H1 (cell line): ENCODE data around the gene KPNA6. TPM values are rescaled to one million over a fixed set of nuclear protein-coding genes. Genes with fewer than 3 reads are reported as not detected.

Experiments used
- CTCF ChIA-PET: fragments of 300-600 bp; sonication (Branson Sonifier 250); formaldehyde crosslinking; loops from one replicate; lab custom pipeline; 2021; ENCODE audit not compliant: partially characterized antibody; lab: Charles Lee
- POLR2A ChIA-PET: fragments of 300-600 bp; sonication (Branson Sonifier 250); formaldehyde crosslinking; loops from one replicate; lab custom pipeline; 2021; ENCODE audit warnings: inconsistent platforms; ENCODE audit not compliant: partially characterized antibody; lab: Charles Lee
- DNase-seq, 2 experiments: peaks; one replicate each; pipeline versions ENCODE4 v3.0.0 to v3.0.0-alpha.2; 2010 to 2022; ENCODE audit warnings: low spot score in 2 of 2, low read depth in 1 of 2, mixed read lengths in 1 of 2
- FAIRE-seq: peaks from 2 replicates; lab custom pipeline; 2011; peaks lifted over from hg19 to GRCh38; lab: Jason Lieb, UNC
- H2AFZ ChIP-seq: 2 replicates; pipeline ENCODE4 v1.8.1; 2012; ENCODE audit warnings: low read length, inconsistent platforms
- H2AK5ac ChIP-seq: 2 replicates; pipeline ENCODE4 v1.6.1; 2013; ENCODE audit warnings: low read depth, low read length
- H2BK120ac ChIP-seq: replicated peaks from 2 replicates; pipeline ENCODE3; 2013; ENCODE audit warnings: low read depth, low read length, inconsistent platforms
- H2BK12ac ChIP-seq: 2 replicates; pipeline ENCODE4 v1.6.1; 2013; ENCODE audit warnings: low read depth, low read length
- H2BK15ac ChIP-seq: 2 replicates; pipeline ENCODE4 v1.6.1; 2013; ENCODE audit warnings: low read length
- H2BK20ac ChIP-seq: 2 replicates; pipeline ENCODE4 v1.6.1; 2013; ENCODE audit warnings: low read length
- H2BK5ac ChIP-seq: 2 replicates; pipeline ENCODE4 v1.6.1; 2013; ENCODE audit warnings: low read depth, low read length
- H3K14ac ChIP-seq: 2 replicates; pipeline ENCODE4 v1.6.1; 2013; ENCODE audit warnings: inconsistent platforms; ENCODE audit not compliant: insufficient read length
- H3K18ac ChIP-seq: 2 replicates; pipeline ENCODE4 v1.6.1; 2013; ENCODE audit warnings: low read length; ENCODE audit errors: extremely low read depth
- H3K23ac ChIP-seq: 2 replicates; pipeline ENCODE4 v1.6.1; 2013; ENCODE audit warnings: inconsistent platforms; ENCODE audit not compliant: insufficient read length
- H3K23me2 ChIP-seq: 2 replicates; pipeline ENCODE4 v1.6.1; 2013; ENCODE audit warnings: low read depth, low read length
- H3K27ac ChIP-seq: 2 replicates; pipeline ENCODE4 v1.6.1; 2011; ENCODE audit warnings: low read depth, low read length, inconsistent platforms
- H3K27me3 ChIP-seq, 4 experiments: replicated peaks in 1 of 4; 1 replicate in 1 of 4; 2 replicates in 3 of 4; pipeline versions ENCODE4 v1.6.1 to v1.8.1; 2011 to 2013; ENCODE audit warnings: low read length in 3 of 4, mild to moderate bottlenecking in 3 of 4, inconsistent platforms in 2 of 4, mixed read lengths in 2 of 4, moderate library complexity in 1 of 4; ENCODE audit not compliant: control insufficient read depth in 3 of 4, insufficient read depth in 3 of 4; ENCODE audit errors: extremely low read depth in 1 of 4
- H3K36me3 ChIP-seq, 4 experiments: 2 replicates each; pipeline versions ENCODE4 v1.6.1 to v1.8.1; 2011 to 2013; ENCODE audit warnings: mild to moderate bottlenecking in 4 of 4, low read length in 3 of 4, moderate library complexity in 2 of 4, control low read depth in 1 of 4, inconsistent platforms in 1 of 4; ENCODE audit not compliant: insufficient read depth in 4 of 4, control insufficient read depth in 2 of 4
- H3K4ac ChIP-seq: replicated peaks from 2 replicates; pipeline ENCODE3; 2013; ENCODE audit warnings: low read length, low read depth, mixed read lengths, inconsistent platforms; ENCODE audit not compliant: insufficient read length
- H3K4me1 ChIP-seq, 4 experiments: replicated peaks in 1 of 4; 1 replicate in 1 of 4; 2 replicates in 3 of 4; pipeline versions ENCODE4 v1.6.1 to v1.8.1; 2011 to 2013; ENCODE audit warnings: low read length in 3 of 4, inconsistent platforms in 2 of 4, mixed read lengths in 1 of 4; ENCODE audit not compliant: insufficient read depth in 4 of 4, control insufficient read depth in 3 of 4
- H3K4me2 ChIP-seq, 2 experiments: 2 replicates each; pipeline versions ENCODE4 v1.6.1 to v1.8.1; 2011 to 2013; ENCODE audit warnings: low read depth in 2 of 2, low read length in 2 of 2, control low read depth in 1 of 2, inconsistent platforms in 1 of 2, mild to moderate bottlenecking in 1 of 2; ENCODE audit not compliant: insufficient read depth in 1 of 2
- H3K4me3 ChIP-seq, 4 experiments: fragments of 200-600, 300-600 bp in 1 of 4; sonication (generic), shearing (Covaris generic), sonication (Bioruptor Twin) in 1 of 4; 2 replicates each; pipeline versions ENCODE4 v1.5.1 to v1.8.1; 2011 to 2016; ENCODE audit warnings: low read length in 4 of 4, low read depth in 3 of 4, control low read depth in 2 of 4, inconsistent platforms in 2 of 4, mild to moderate bottlenecking in 2 of 4, mixed read lengths in 1 of 4, moderate library complexity in 1 of 4; ENCODE audit not compliant: insufficient read depth in 2 of 4; ENCODE audit errors: extremely low read depth in 1 of 4
- H3K56ac ChIP-seq: replicated peaks from 2 replicates; pipeline ENCODE3; 2013; ENCODE audit warnings: low read depth, mild to moderate bottlenecking, mixed read lengths, low read length, inconsistent platforms; ENCODE audit not compliant: insufficient read length
- H3K79me1 ChIP-seq: 2 replicates; pipeline ENCODE4 v1.6.1; 2013; ENCODE audit warnings: low read depth, low read length, control low read depth
- H3K79me2 ChIP-seq, 2 experiments: 2 replicates each; pipeline versions ENCODE4 v1.6.1 to v1.8.1; 2012 to 2013; ENCODE audit warnings: low read length in 2 of 2, mild to moderate bottlenecking in 2 of 2, inconsistent platforms in 1 of 2; ENCODE audit not compliant: insufficient read depth in 2 of 2, control insufficient read depth in 1 of 2
- H3K9ac ChIP-seq, 4 experiments: replicated peaks in 1 of 4; 1 replicate in 1 of 4; 2 replicates in 3 of 4; pipeline versions ENCODE4 v1.6.1 to v1.8.1; 2011 to 2013; ENCODE audit warnings: low read depth in 3 of 4, low read length in 3 of 4, control low read depth in 2 of 4, mild to moderate bottlenecking in 2 of 4, moderate library complexity in 2 of 4, inconsistent platforms in 1 of 4; ENCODE audit errors: extremely low read depth in 1 of 4
- H3K9me3 ChIP-seq, 2 experiments: 2 replicates each; pipeline versions ENCODE4 v1.6.1 to v1.8.1; 2012 to 2013; ENCODE audit warnings: mild to moderate bottlenecking in 2 of 2, moderate library complexity in 2 of 2, control low read depth in 1 of 2, inconsistent platforms in 1 of 2, low read depth in 1 of 2, low read length in 1 of 2, mixed read lengths in 1 of 2; ENCODE audit not compliant: insufficient read depth in 2 of 2
- H4K20me1 ChIP-seq, 2 experiments: replicated peaks in 1 of 2; 2 replicates each; pipeline versions ENCODE3 to v1.8.1; 2011 to 2013; ENCODE audit warnings: inconsistent platforms in 2 of 2, low read length in 2 of 2, mild to moderate bottlenecking in 1 of 2; ENCODE audit not compliant: insufficient read depth in 2 of 2, control insufficient read depth in 1 of 2
- H4K5ac ChIP-seq: 2 replicates; pipeline ENCODE4 v1.6.1; 2013; ENCODE audit warnings: low read length, low read depth, mixed read lengths, inconsistent platforms; ENCODE audit not compliant: insufficient read length
- H4K8ac ChIP-seq: 2 replicates; pipeline ENCODE4 v1.8.0; 2013; ENCODE audit warnings: mild to moderate bottlenecking, moderate library complexity, low read length, inconsistent platforms; ENCODE audit not compliant: insufficient read depth; ENCODE audit errors: extremely low read depth
- H4K91ac ChIP-seq: replicated peaks from 2 replicates; pipeline ENCODE3; 2013; ENCODE audit warnings: low read length, mixed read lengths, inconsistent platforms; ENCODE audit not compliant: insufficient read length
- BACH1 ChIP-seq: IDR thresholded peaks from 2 replicates; pipeline ENCODE4 v1.6.1; 2012; ENCODE audit warnings: low read length, improper control_type of control experiment
- CHD2 ChIP-seq: IDR thresholded peaks from 2 replicates; pipeline ENCODE4 v1.6.1; 2012; ENCODE audit warnings: low read length, improper control_type of control experiment
- RBBP5 ChIP-seq: IDR thresholded peaks from 2 replicates; pipeline ENCODE4 v1.7.1; 2012; ENCODE audit warnings: low read depth, mild to moderate bottlenecking, inconsistent platforms, low read length, moderate library complexity, borderline replicate concordance
- RXRA ChIP-seq: IDR thresholded peaks from 2 replicates; pipeline ENCODE4 v1.6.1; 2011; ENCODE audit warnings: low read depth, mild to moderate bottlenecking, low read length, moderate library complexity; ENCODE audit not compliant: insufficient read depth
- SIN3A ChIP-seq, 2 experiments: IDR thresholded peaks in 1 of 2; conservative IDR thresholded peaks in 1 of 2; 2 replicates each; pipeline ENCODE4 v1.6.1; 2011 to 2012; ENCODE audit warnings: low read length in 2 of 2, improper control_type of control experiment in 1 of 2, low read depth in 1 of 2, mild to moderate bottlenecking in 1 of 2
- SIRT6 ChIP-seq: IDR thresholded peaks from one replicate; pipeline ENCODE4 v1.7.1; 2012; ENCODE audit warnings: low read length, inconsistent platforms
- SP1 ChIP-seq: IDR thresholded peaks from 2 replicates; pipeline ENCODE4 v1.6.1; 2011; ENCODE audit warnings: low read depth, low read length
- SP2 ChIP-seq: IDR thresholded peaks from 2 replicates; pipeline ENCODE4 v1.6.1; 2012; ENCODE audit warnings: mild to moderate bottlenecking, low read length, inconsistent platforms
- SP4 ChIP-seq: IDR thresholded peaks from 2 replicates; pipeline ENCODE4 v1.6.1; 2012; ENCODE audit warnings: low read length, inconsistent platforms
- TEAD4 ChIP-seq: IDR thresholded peaks from 2 replicates; pipeline ENCODE4 v1.6.1; 2012; ENCODE audit warnings: low read depth, low read length, inconsistent platforms, mixed read lengths
- YY1 ChIP-seq: IDR thresholded peaks from 2 replicates; pipeline ENCODE4 v1.6.1; 2011; ENCODE audit warnings: low read depth, mild to moderate bottlenecking, low read length
- ZNF274 ChIP-seq: IDR thresholded peaks from 2 replicates; pipeline ENCODE4 v1.7.0; 2012; ENCODE audit warnings: low read length, borderline replicate concordance; ENCODE audit errors: extremely low read depth
- WGBS, 2 experiments: shearing (Covaris generic) in 1 of 2; methylation state at CpG; one replicate each; pipeline versions ENCODE4 v1.1.6 to v1.1.7; 2013 to 2015; ENCODE audit warnings: low lambda C conversion rate in 2 of 2, mixed read lengths in 2 of 2, inconsistent platforms in 1 of 2, low coverage in 1 of 2, missing lambda C conversion rate in 1 of 2; ENCODE audit not compliant: insufficient replicate concordance in 2 of 2, insufficient coverage in 1 of 2, insufficient read length in 1 of 2; ENCODE audit errors: extremely low coverage in 1 of 2, missing lambda C conversion rate in 1 of 2; 5-methylcytosine and 5-hydroxymethylcytosine counted together
- polyA plus RNA-seq, 7 experiments: library from polyadenylated mRNA; depleted of rRNA in 3 of 7; stranded (reverse) in 5 of 7; unstranded in 2 of 7; fragments of >200 nt in 5 of 7; fragments of 200-250 nt in 2 of 7; gene quantifications; 1 replicate in 5 of 7; 2 replicates in 1 of 7; 4 replicates in 1 of 7; pipeline versions ENCODE4 v1.2.1 to v1.2.3, GENCODE V29; 2011 to 2013; ENCODE audit warnings: missing spikeins in 2 of 7, mixed read lengths in 2 of 7
- total RNA-seq: library from RNA; stranded (reverse); fragmentation: NEBNext Ultra II Directional; extraction: Animal tissue kit (Norgen Biotek cat#: 25700); gene quantifications from 2 replicates; pipeline ENCODE4 v1.2.1, GENCODE V29; 2021
- TF ChIP-seq, protein P1 (sequence below): IDR thresholded peaks from 2 replicates; pipeline ENCODE4 v1.6.1; 2012; ENCODE audit warnings: inconsistent platforms
- TF ChIP-seq, protein P2 (sequence below): IDR thresholded peaks from 2 replicates; pipeline ENCODE4 v1.6.1; 2011; ENCODE audit warnings: low read depth, mild to moderate bottlenecking, low read length; ENCODE audit not compliant: insufficient read depth

Gene KPNA6
- total and polyA plus RNA-seq, 2 of the 8 experiments (the other 6 are each of a cell fraction or from before 2014, with no cell fraction given) = 24.2 to 120 TPM

DNA sequence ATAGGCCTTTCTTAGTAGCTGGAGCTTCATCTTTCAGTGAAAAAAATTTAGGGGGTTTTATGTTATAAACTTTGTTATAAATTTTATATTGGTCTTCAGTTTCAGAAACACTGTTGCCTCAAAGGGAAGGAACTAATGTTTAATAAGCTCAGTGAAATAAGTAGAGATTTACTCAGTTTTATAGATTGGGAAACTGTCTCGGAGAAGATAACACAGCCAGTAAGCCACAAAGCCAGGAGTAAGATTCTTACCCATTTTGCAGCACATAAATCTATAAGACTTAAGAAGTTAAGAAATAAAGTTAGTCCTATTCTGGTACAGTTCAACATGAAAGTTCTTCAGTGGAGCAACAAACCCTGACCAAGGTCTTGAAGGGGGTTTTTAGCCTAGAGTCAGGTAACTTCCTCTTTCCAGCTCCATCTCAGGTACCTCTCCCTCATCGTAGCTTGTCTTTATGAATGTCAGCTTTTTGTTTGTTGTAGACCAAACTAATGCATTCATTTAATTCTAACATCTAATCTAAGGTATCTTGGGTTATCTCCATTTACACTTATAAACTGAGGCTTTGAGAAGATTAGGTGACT, 3.3 kb downstream of the KPNA6 start:
- WGBS, 2 experiments = 93% methylated on average over 2 of the region's 2 CpGs; no CpG with 5 or more reads in 1 of the 2 experiments
- no peak overlapping the region for H2BK20ac ChIP-seq
- no peak for TF ChIP-seq SP4
- TF ChIP-seq TEAD4 = no peak
- no peak for TF ChIP-seq ZNF274
- TF ChIP-seq BACH1 = no peak
- no peak for TF ChIP-seq SIN3A (conservative IDR thresholded peaks at IDR 0.05 in 1 of 2, IDR thresholded peaks at IDR 0.05 in 1 of 2; ENCODE audit: low read depth in 1 of 2, low read length in 2 of 2)
- no peak for TF ChIP-seq SP1
- TF ChIP-seq, protein P1, sequence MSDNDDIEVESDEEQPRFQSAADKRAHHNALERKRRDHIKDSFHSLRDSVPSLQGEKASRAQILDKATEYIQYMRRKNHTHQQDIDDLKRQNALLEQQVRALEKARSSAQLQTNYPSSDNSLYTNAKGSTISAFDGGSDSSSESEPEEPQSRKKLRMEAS = no peak
- no peak for TF ChIP-seq CHD2
- TF ChIP-seq, protein P2, sequence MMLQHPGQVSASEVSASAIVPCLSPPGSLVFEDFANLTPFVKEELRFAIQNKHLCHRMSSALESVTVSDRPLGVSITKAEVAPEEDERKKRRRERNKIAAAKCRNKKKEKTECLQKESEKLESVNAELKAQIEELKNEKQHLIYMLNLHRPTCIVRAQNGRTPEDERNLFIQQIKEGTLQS = no peak
- TF ChIP-seq SIRT6 = no peak
- no peak for TF ChIP-seq RBBP5
- TF ChIP-seq YY1 = no peak
- no peak for TF ChIP-seq RXRA
- no peak for TF ChIP-seq SP2

More for the DNA sequence above, 3.3 kb downstream of the KPNA6 start:
- Histone ChIP-seq H4K20me1 (peaks cover 5 to 14% of the 10 kb centered on the region in 2 experiments), H2BK12ac (no peak overlapping the region), H3K36me3 (no peaks in the 10 kb centered on the region), H3K23me2 (no peaks in the 10 kb centered on the region), H2BK15ac (no peak overlapping the region), H2AK5ac (no peak overlapping the region), H3K4ac (no peak overlapping the region), H3K4me2 (no peak overlapping the region), H3K4me3 (no peak overlapping the region), H3K9ac (no peak overlapping the region), H3K27ac (no peak overlapping the region), H3K79me1 (peaks cover 2% of the 10 kb centered on the region), H3K23ac (no peak overlapping the region), H2BK5ac (no peak overlapping the region), H2BK120ac (no peak overlapping the region), H3K4me1 (peaks cover 0 to 1% (median 0%) of the 10 kb centered on the region in 4 experiments; a peak in 1 of 7 replicates), H4K5ac (no peak overlapping the region), H3K18ac (no peak overlapping the region), H3K9me3 (no peaks in the 10 kb centered on the region), H3K79me2 (peaks cover 18 to 74% of the 10 kb centered on the region in 2 experiments), H4K8ac (no peak overlapping the region), H4K91ac (no peak overlapping the region), H3K56ac (no peak overlapping the region), H2AFZ (no peak overlapping the region), H3K14ac (no peak overlapping the region), H3K27me3 (no peaks in the 10 kb centered on the region)
- CTCF ChIA-PET = interaction anchor here (0.6 to 4.9 kb wide), 10 partner anchors 10 to 289 kb away, joined by 3 to 28 read pairs (median 4); partner anchors contain the start of genes TMEM39B and TXLNA
- POLR2A ChIA-PET = interaction anchor here (0.6 to 4.1 kb wide), 12 partner anchors 8 to 1088 kb away, joined by 3 to 21 read pairs (median 4); partner anchors contain the start of genes TMEM39B and TXLNA
- DNase-seq = no peak
- no peak for FAIRE-seq
